ENCODE measurements around the gene GINM1.

The GINM1 gene

GRCh38 chr6:149636124-149636523 lies 69.9 kb downstream of the GINM1 start:
- no peak overlapping the region for H3K4me2 ChIP-seq (ENCODE audit: low read depth, low read length, poor library complexity, severe bottlenecking)
- no peaks in the 10 kb centered on the region for H3K9me2 ChIP-seq (replicated peaks; ENCODE audit: insufficient read depth, low read length)
- no peaks in the 10 kb centered on the region for H4K20me1 ChIP-seq (ENCODE audit: low read depth, low read length)
- H3K4me3 ChIP-seq (ENCODE audit: insufficient read depth, low read length, poor library complexity, severe bottlenecking): no peak overlapping the region
- no peaks in the 10 kb centered on the region for H3K27me3 ChIP-seq (ENCODE audit: low read length)
- peaks cover 4% of the 10 kb centered on the region; the same call in 1 of the 2 replicates for H3K36me3 ChIP-seq (ENCODE audit: low read length)
- no peaks in the 10 kb centered on the region for H3F3A ChIP-seq (ENCODE audit: insufficient read depth)
- no peaks in the 10 kb centered on the region for H3K9me3 ChIP-seq (ENCODE audit: insufficient read depth, low read length)
- no peak overlapping the region for H2AFZ ChIP-seq (ENCODE audit: low read depth, low read length, severe bottlenecking)
- H3K79me2 ChIP-seq (ENCODE audit: insufficient read depth, low read length): peaks cover 17% of the 10 kb centered on the region
- H3K9ac ChIP-seq (ENCODE audit: low read length): no peak overlapping the region
- TF ChIP-seq EZH2phosphoT487 (conservative IDR thresholded peaks at IDR 0.05; ENCODE audit: low read length) (no peak), CTCF (IDR thresholded peaks at IDR 0.05; ENCODE audit: insufficient read depth, low read length, poor library complexity, severe bottlenecking) (no peak)
- H3K27ac ChIP-seq (ENCODE audit: low read depth, low read length): no peak overlapping the region

Measured in SU-DHL-6 (cell line).